PFSK-1 (cell line): ENCODE measurements around the gene ILF3.

Experiments used
- FOXP2 ChIP-seq: optimal IDR thresholded peaks from 2 replicates; pipeline ENCODE3; 2011; ENCODE audit warnings: borderline replicate concordance, control low read depth, inconsistent platforms; ENCODE audit not compliant: insufficient read depth; ENCODE audit errors: extremely low read length, extremely low read depth
- POLR2AphosphoS5 ChIP-seq: IDR thresholded peaks from 2 replicates; pipeline ENCODE4 v1.6.1; 2012; ENCODE audit warnings: low read depth, mild to moderate bottlenecking, control low read depth, low read length, moderate library complexity
- SIN3A ChIP-seq: IDR thresholded peaks from 2 replicates; pipeline ENCODE4 v1.6.1; 2012; ENCODE audit warnings: mild to moderate bottlenecking, low read length, moderate library complexity, borderline replicate concordance; ENCODE audit not compliant: insufficient read depth
- TAF1 ChIP-seq: IDR thresholded peaks from 2 replicates; pipeline ENCODE4 v1.6.1; 2012; ENCODE audit warnings: low read length, control low read depth, borderline replicate concordance; ENCODE audit not compliant: insufficient read depth
- TF ChIP-seq, protein P1 (sequence below), 2 experiments: IDR thresholded peaks; 2 replicates each; pipeline versions ENCODE4 v1.6.1 to v1.8.0; 2011 to 2012; ENCODE audit warnings: low read depth in 2 of 2, low read length in 2 of 2, control low read depth in 1 of 2, inconsistent platforms in 1 of 2, mild to moderate bottlenecking in 1 of 2, moderate library complexity in 1 of 2; ENCODE audit not compliant: insufficient read depth in 1 of 2

DNA sequence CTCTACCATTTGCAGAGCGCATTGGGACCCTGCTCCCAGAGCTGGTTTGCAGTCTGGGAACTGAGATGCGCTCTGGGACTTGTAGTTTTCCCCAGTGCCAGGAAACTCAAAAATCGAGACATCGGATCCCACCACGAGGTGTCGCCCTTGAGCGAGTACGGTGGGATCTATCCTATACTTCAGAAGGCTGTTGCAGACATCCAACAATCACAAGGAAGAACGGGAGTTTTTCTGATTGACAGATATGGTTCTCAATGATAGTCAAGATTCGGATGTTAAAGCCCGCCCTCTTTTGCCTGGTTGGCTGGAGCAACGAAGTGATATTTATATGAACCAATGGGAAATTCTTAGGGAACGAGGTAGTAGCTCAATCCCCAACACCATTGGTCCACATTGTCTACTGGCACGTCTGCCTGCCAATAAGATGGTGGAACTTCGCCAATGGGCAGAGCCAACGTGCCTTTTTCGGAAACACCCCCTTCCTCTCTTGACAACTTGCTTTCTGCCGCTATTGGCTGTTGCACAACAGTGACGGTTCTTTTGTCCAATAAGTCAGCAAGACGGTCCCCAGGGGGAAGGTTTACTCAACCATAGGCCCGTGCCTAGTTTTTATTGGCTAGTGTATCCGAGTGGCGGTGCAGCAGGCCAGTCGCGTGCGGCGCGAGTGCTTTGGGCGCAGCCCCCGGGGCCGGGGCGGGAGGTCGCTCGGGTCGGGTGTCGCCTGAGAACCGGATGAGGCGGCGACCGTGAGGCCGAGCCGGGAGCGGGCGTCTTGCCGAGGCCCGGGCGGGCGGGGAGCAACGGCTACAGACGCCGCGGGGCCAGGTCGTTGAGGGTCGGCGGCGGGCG, 63.4 kb downstream of the ILF3 start, which contains the start of gene DNM2:
- peak; percentile 53 for TF ChIP-seq POLR2AphosphoS5
- TF ChIP-seq, protein P1, sequence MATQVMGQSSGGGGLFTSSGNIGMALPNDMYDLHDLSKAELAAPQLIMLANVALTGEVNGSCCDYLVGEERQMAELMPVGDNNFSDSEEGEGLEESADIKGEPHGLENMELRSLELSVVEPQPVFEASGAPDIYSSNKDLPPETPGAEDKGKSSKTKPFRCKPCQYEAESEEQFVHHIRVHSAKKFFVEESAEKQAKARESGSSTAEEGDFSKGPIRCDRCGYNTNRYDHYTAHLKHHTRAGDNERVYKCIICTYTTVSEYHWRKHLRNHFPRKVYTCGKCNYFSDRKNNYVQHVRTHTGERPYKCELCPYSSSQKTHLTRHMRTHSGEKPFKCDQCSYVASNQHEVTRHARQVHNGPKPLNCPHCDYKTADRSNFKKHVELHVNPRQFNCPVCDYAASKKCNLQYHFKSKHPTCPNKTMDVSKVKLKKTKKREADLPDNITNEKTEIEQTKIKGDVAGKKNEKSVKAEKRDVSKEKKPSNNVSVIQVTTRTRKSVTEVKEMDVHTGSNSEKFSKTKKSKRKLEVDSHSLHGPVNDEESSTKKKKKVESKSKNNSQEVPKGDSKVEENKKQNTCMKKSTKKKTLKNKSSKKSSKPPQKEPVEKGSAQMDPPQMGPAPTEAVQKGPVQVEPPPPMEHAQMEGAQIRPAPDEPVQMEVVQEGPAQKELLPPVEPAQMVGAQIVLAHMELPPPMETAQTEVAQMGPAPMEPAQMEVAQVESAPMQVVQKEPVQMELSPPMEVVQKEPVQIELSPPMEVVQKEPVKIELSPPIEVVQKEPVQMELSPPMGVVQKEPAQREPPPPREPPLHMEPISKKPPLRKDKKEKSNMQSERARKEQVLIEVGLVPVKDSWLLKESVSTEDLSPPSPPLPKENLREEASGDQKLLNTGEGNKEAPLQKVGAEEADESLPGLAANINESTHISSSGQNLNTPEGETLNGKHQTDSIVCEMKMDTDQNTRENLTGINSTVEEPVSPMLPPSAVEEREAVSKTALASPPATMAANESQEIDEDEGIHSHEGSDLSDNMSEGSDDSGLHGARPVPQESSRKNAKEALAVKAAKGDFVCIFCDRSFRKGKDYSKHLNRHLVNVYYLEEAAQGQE (IDR thresholded peaks at IDR 0.05; ENCODE audit: insufficient read depth in 1 of 2, low read depth in 2 of 2, low read length in 2 of 2), result no peak
- 0 out of 2 replicates have a peak, but pooled peaks have one; percentile 56 for TF ChIP-seq TAF1
- 0 out of 2 replicates have a peak, but pooled peaks have one; percentile 51 for TF ChIP-seq SIN3A
- peak; percentile 88 for TF ChIP-seq FOXP2
